GM19238 (cell line): ENCODE data around the gene DDN.

ENCODE experiments used
- DNase-seq: peaks from one replicate; pipeline ENCODE4 v3.0.0; 2011; ENCODE audit warnings: low spot score; ENCODE audit not compliant: insufficient read length

DDN gene

GRCh38 chr12:49031573-49032161 lies 32.5 kb upstream of the DDN start:
- DNase-seq, result no peak

- no peak for DNase-seq
Measured at GRCh38 chr12:49030714-49031572, 31.8 kb upstream of the DDN start.

GRCh38 chr12:49030119-49030518 lies 30.9 kb upstream of the DDN start:
- DNase-seq, result no peak

GRCh38 chr12:49028666-49029275 lies 29.6 kb upstream of the DDN start:
- no peak for DNase-seq

- no peak for DNase-seq
Measured at GRCh38 chr12:49027846-49028555, 28.8 kb upstream of the DDN start.

GRCh38 chr12:49026678-49027480 lies 27.7 kb upstream of the DDN start:
- no peak for DNase-seq

- no peak for DNase-seq
Measured at GRCh38 chr12:49026101-49026500, 26.9 kb upstream of the DDN start.

GRCh38 chr12:49025463-49025862 lies 26.3 kb upstream of the DDN start:
- DNase-seq, result no peak

- no peak for DNase-seq
Measured at GRCh38 chr12:49024543-49024942, 25.4 kb upstream of the DDN start.

- no peak for DNase-seq
Measured at GRCh38 chr12:49023812-49024211, 24.6 kb upstream of the DDN start.

- DNase-seq, result no peak
Measured at GRCh38 chr12:49022558-49023178, 23.5 kb upstream of the DDN start.

GRCh38 chr12:49021292-49021915 lies 22.2 kb upstream of the DDN start:
- DNase-seq, result no peak

GRCh38 chr12:49020441-49020840 lies 21.3 kb upstream of the DDN start:
- no peak for DNase-seq

- DNase-seq, result peak; percentile 46
Measured at GRCh38 chr12:49019443-49020324, 20.5 kb upstream of the DDN start.

GRCh38 chr12:49019120-49019430 lies 19.9 kb upstream of the DDN start:
- no peak for DNase-seq

- DNase-seq, result peak; percentile 99
Measured at GRCh38 chr12:49018261-49019119, 19.3 kb upstream of the DDN start, which contains the start of gene PRKAG1. Gene PRKAG1, minus strand, starts transcription at chr12:49018776. Its CDS starts 36 bp downstream, at chr12:49018740.

- DNase-seq, result no peak
Measured at GRCh38 chr12:49017891-49018260, 18.7 kb upstream of the DDN start.

- DNase-seq, result no peak
Measured at GRCh38 chr12:49015196-49015595, 16.0 kb upstream of the DDN start.
